GM19397 (cell line): ENCODE data around the gene CYS1.

ENCODE experiments used
- ATAC-seq: cut with Tn5 transposase; IDR thresholded peaks from one replicate; pipeline ENCODE4 v1.9.1; 2021; ENCODE audit warnings: mild to moderate bottlenecking, moderate library complexity; ENCODE audit not compliant: unreplicated experiment

CYS1 gene

GRCh38 chr2:10052216-10052615, 28.0 kb downstream of the CYS1 start:
- no peak for ATAC-seq

GRCh38 chr2:10048501-10049171, 31.6 kb downstream of the CYS1 start:
- ATAC-seq = no peak

GRCh38 chr2:10047616-10048500, 32.4 kb downstream of the CYS1 start:
- ATAC-seq = no peak

- no peak for ATAC-seq
Observed at GRCh38 chr2:10046931-10047330, 33.3 kb downstream of the CYS1 start.

GRCh38 chr2:10045561-10046355, 34.5 kb downstream of the CYS1 start:
- ATAC-seq = no peak

- ATAC-seq = peak; percentile 21
Observed at GRCh38 chr2:10043906-10044601, 36.2 kb downstream of the CYS1 start.

- peak; percentile 72 for ATAC-seq
Observed at GRCh38 chr2:10043256-10043905, 36.8 kb downstream of the CYS1 start, which contains the start of gene KLF11. Gene KLF11, plus strand, starts transcription at chr2:10043550. Its CDS starts 167 bp downstream, at chr2:10043717.

GRCh38 chr2:10042301-10043161, 37.7 kb downstream of the CYS1 start:
- ATAC-seq = no peak

GRCh38 chr2:10041711-10042110, 38.5 kb downstream of the CYS1 start:
- no peak for ATAC-seq

GRCh38 chr2:10039658-10040410, 40.4 kb downstream of the CYS1 start:
- no peak for ATAC-seq

GRCh38 chr2:10038716-10039115, 41.5 kb downstream of the CYS1 start:
- ATAC-seq = no peak

- ATAC-seq = no peak
Observed at GRCh38 chr2:10038123-10038522, 42.1 kb downstream of the CYS1 start.

GRCh38 chr2:10036095-10036884, 43.9 kb downstream of the CYS1 start:
- no peak for ATAC-seq

- ATAC-seq = no peak
Observed at GRCh38 chr2:10035633-10036032, 44.6 kb downstream of the CYS1 start.

- ATAC-seq = no peak
Observed at GRCh38 chr2:10035053-10035422, 45.2 kb downstream of the CYS1 start.

- ATAC-seq = no peak
Observed at GRCh38 chr2:10034333-10035052, 45.7 kb downstream of the CYS1 start.
